ENCODE measurements around the gene CARS1. TPM values are rescaled to one million over a fixed set of nuclear protein-coding genes. Genes with fewer than 3 reads are reported as not detected.
A peak's percentile ranks its signal among the peaks of the same experiment; 100 is the strongest.

CARS1 gene
- total and polyA plus RNA-seq, 2 of the 8 experiments (the other 6 are each of a cell fraction or from before 2014, with no cell fraction given), result 44.1 to 100 TPM

DNA sequence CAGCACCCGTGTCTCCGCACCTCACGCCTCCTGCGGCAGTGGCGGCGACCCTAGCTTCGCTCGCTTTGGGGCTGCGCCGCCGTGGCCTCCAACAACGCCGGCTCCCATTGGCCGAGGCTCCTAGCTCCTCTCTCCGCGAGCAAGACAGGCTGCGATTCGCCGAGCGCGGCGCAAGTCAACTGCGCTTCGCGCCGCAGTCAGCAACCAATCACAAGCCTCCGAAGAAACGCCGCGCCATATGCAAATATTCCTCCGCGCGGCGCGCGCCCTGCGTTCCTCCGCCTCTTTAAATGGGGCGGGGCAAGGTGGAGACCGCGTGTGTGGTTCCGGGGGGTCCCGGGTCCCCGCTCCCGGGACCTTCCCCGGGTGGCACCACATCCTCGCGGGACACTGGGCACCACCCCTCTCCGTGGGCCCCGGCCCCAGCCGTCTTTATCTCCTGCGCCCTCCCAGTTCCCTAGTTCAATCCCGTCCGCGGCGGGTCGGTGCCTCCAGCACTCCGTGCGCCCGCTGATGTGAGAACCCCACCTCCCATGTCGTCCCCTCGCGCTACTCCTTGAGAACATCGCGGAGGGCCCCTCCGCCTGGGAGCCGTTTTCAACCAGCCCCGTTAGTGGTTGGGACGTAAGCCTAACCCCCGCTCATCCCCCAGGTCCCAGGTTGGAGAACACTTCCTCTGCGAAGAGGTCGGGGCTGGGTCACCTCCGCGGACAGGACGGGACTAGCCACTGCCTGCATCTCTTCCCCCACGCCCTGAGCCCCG lies 64.8 kb downstream of the CARS1 start, which contains the start of gene NAP1L4:
Gene NAP1L4 (minus strand): TSS at position 96 of the 763 bp plus-strand sequence. CDS start 13,109 bp downstream, outside the sequence.
- H3K23ac ChIP-seq (ENCODE audit: insufficient read length), result no peak within 1 kb of the TSS
- H3K9ac ChIP-seq (replicated peaks in 1 of 4; ENCODE audit: extremely low read depth in 1 of 4, low read depth in 3 of 4, low read length in 3 of 4), result peak within 1 kb of the TSS; percentile 86 to 98 (median 93)
- no peaks in the 10 kb centered on the region for H3K27me3 ChIP-seq (replicated peaks in 1 of 4; ENCODE audit: control insufficient read depth in 3 of 4, extremely low read depth in 1 of 4, insufficient read depth in 3 of 4, low read length in 3 of 4)
- peak within 1 kb of the TSS; percentile 81 for H2BK5ac ChIP-seq (ENCODE audit: low read depth, low read length)
- WGBS, 2 experiments (ENCODE audit: extremely low coverage in 1 of 2, insufficient coverage in 1 of 2, insufficient read length in 1 of 2, insufficient replicate concordance in 2 of 2, low coverage in 1 of 2, low lambda C conversion rate in 2 of 2, missing lambda C conversion rate in 1 of 2), result 2% methylated on average over 44 of the region's 77 CpGs; no CpG with 5 or more reads in 1 of the 2 experiments
- DNase-seq (ENCODE audit: low read depth in 1 of 2, low spot score in 2 of 2) (peak; percentile 93), FAIRE-seq (no peak)
- H3K79me2 ChIP-seq (ENCODE audit: control insufficient read depth in 1 of 2, insufficient read depth in 2 of 2, low read length in 2 of 2), result peaks cover 39 to 43% of the 10 kb centered on the region in 2 experiments
- H2BK12ac ChIP-seq (ENCODE audit: low read depth, low read length), result peak within 1 kb of the TSS; percentile 53; the same call in 1 of the 2 replicates
- ChIA-PET CTCF (ENCODE audit: partially characterized antibody) (interaction anchor here (0.8 to 2.3 kb wide), 2 partner anchors 16 to 18 kb away, joined by 4 to 6 read pairs; no protein-coding TSS in a partner anchor), POLR2A (ENCODE audit: partially characterized antibody) (interaction anchor here (0.6 to 4.0 kb wide), 24 partner anchors 8 to 431 kb away, joined by 3 to 28 read pairs (median 4); partner anchors contain the start of genes CARS1 and PHLDA2)
- H3K36me3 ChIP-seq (ENCODE audit: control insufficient read depth in 2 of 4, insufficient read depth in 4 of 4, low read length in 3 of 4), result no peaks in the 10 kb centered on the region
- H3K4me2 ChIP-seq (ENCODE audit: insufficient read depth in 1 of 2, low read depth in 2 of 2, low read length in 2 of 2), result peak within 1 kb of the TSS; percentile 82 to 94
- peak within 1 kb of the TSS; percentile 88 for H3K56ac ChIP-seq (replicated peaks; ENCODE audit: insufficient read length, low read depth, low read length)
- peak within 1 kb of the TSS; percentile 44 for H3K4ac ChIP-seq (replicated peaks; ENCODE audit: insufficient read length, low read depth, low read length)
- no peak within 1 kb of the TSS for H2BK20ac ChIP-seq (ENCODE audit: low read length)
- H2BK15ac ChIP-seq (ENCODE audit: low read length), result no peak within 1 kb of the TSS
- peaks cover 6% of the 10 kb centered on the region for H3K79me1 ChIP-seq (ENCODE audit: low read depth, low read length)
- H3K14ac ChIP-seq (ENCODE audit: insufficient read length), result no peak within 1 kb of the TSS
- peak within 1 kb of the TSS; percentile 93 for H4K5ac ChIP-seq (ENCODE audit: insufficient read length, low read depth, low read length)
- H3K4me3 ChIP-seq (ENCODE audit: extremely low read depth in 1 of 4, insufficient read depth in 2 of 4, low read depth in 3 of 4, low read length in 4 of 4), result peak within 1 kb of the TSS; percentile 76 to 89 (median 86)
- H3K9me3 ChIP-seq (ENCODE audit: insufficient read depth in 2 of 2, low read depth in 1 of 2, low read length in 1 of 2), result no peaks in the 10 kb centered on the region
- peak within 1 kb of the TSS; percentile 90 for H3K27ac ChIP-seq (ENCODE audit: low read depth, low read length)
- peak within 1 kb of the TSS; percentile 98 for H4K8ac ChIP-seq (ENCODE audit: extremely low read depth, insufficient read depth, low read length)
- H4K20me1 ChIP-seq (replicated peaks in 1 of 2; ENCODE audit: control insufficient read depth in 1 of 2, insufficient read depth in 2 of 2, low read length in 2 of 2), result peaks cover 11 to 15% of the 10 kb centered on the region in 2 experiments
- H3K4me1 ChIP-seq (replicated peaks in 1 of 4; ENCODE audit: control insufficient read depth in 3 of 4, insufficient read depth in 4 of 4, low read length in 3 of 4), result peaks cover 6 to 18% (median 8%) of the 10 kb centered on the region in 4 experiments
- no peak within 1 kb of the TSS for H2BK120ac ChIP-seq (replicated peaks; ENCODE audit: low read depth, low read length)
- peak within 1 kb of the TSS; percentile 97 for H3K18ac ChIP-seq (ENCODE audit: extremely low read depth, low read length)
- peak within 1 kb of the TSS; percentile 79 for H2AFZ ChIP-seq (ENCODE audit: low read length)
- H3K23me2 ChIP-seq (ENCODE audit: low read depth, low read length), result peaks cover 11% of the 10 kb centered on the region
- H2AK5ac ChIP-seq (ENCODE audit: low read depth, low read length), result no peak within 1 kb of the TSS
- peak within 1 kb of the TSS; percentile 98 for H4K91ac ChIP-seq (replicated peaks; ENCODE audit: insufficient read length, low read length)
